ENCODE results near the gene INPP5B. TPM values are rescaled to one million over a fixed set of nuclear protein-coding genes. Genes with fewer than 3 reads are reported as not detected.

INPP5B gene
- total RNA-seq, 1 experiment from 2014 or later, result 12.1 TPM

DNA sequence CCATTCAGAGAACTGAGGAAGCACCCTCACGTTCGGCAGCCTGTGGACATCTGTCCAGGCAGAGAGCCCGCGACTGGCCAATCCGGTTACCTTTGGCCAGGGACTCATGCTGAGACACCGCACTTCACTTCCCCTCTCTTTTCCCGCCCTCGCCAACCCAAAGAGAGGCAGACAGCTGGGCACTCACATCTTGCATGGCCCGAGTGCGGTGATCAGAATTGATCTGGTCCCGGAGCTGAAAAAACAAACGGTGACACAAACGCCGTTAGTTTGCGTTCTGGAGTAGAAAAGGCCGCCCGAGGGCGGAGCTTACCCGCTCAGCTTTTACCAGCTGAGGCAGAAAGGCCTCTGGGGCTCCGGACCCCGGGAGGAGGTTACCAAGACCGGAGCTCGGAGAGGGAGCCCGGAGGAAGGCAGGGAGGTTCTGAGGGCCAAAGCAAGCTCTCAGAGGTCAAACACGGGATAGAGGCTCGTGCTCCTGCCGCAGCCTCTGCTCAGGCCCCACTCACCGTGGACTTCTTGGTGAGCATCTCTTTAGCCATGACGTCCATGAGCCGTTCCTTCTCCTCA, 42.6 kb upstream of the INPP5B start:
- Histone ChIP-seq H3K4me2 (ENCODE audit: low read length) (peak overlapping the region; percentile 89), H3K4me3 (ENCODE audit: low read length) (peak overlapping the region; percentile 93), H3K9me3 (ENCODE audit: low read length) (no peaks in the 10 kb centered on the region), H3K9ac (ENCODE audit: low read length) (peak overlapping the region; percentile 91), H3K79me2 (ENCODE audit: low read length) (peaks cover 26% of the 10 kb centered on the region), H3K9me2 (replicated peaks; ENCODE audit: low read length) (no peaks in the 10 kb centered on the region), H3K27me3 (ENCODE audit: low read length) (no peaks in the 10 kb centered on the region), H2AFZ (ENCODE audit: low read length) (peak overlapping the region; percentile 70), H4K20me1 (ENCODE audit: low read length) (0 out of 2 replicates have a peak, but pooled peaks cover 12% of the 10 kb centered on the region), H3K4me1 (ENCODE audit: insufficient read depth, low read length) (peaks cover 7% of the 10 kb centered on the region; the same call in 1 of the 2 replicates), H3F3A (ENCODE audit: low read length, unreplicated experiment) (no peaks in the 10 kb centered on the region), H3K36me3 (ENCODE audit: low read depth, low read length) (peaks cover 32% of the 10 kb centered on the region), H3K27ac (ENCODE audit: low read length) (peak overlapping the region; percentile 9; the same call in 1 of the 2 replicates)
- TF ChIP-seq, protein P1, sequence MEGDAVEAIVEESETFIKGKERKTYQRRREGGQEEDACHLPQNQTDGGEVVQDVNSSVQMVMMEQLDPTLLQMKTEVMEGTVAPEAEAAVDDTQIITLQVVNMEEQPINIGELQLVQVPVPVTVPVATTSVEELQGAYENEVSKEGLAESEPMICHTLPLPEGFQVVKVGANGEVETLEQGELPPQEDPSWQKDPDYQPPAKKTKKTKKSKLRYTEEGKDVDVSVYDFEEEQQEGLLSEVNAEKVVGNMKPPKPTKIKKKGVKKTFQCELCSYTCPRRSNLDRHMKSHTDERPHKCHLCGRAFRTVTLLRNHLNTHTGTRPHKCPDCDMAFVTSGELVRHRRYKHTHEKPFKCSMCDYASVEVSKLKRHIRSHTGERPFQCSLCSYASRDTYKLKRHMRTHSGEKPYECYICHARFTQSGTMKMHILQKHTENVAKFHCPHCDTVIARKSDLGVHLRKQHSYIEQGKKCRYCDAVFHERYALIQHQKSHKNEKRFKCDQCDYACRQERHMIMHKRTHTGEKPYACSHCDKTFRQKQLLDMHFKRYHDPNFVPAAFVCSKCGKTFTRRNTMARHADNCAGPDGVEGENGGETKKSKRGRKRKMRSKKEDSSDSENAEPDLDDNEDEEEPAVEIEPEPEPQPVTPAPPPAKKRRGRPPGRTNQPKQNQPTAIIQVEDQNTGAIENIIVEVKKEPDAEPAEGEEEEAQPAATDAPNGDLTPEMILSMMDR (conservative IDR thresholded peaks at IDR 0.05; ENCODE audit: low read depth, low read length), result no peak
- TF ChIP-seq EZH2 (IDR thresholded peaks at IDR 0.05; ENCODE audit: low read length, unreplicated experiment) (no peak), EZH2phosphoT487 (IDR thresholded peaks at IDR 0.05; ENCODE audit: borderline replicate concordance, low read length) (no peak)
- POLR2A ChIA-PET (ENCODE audit: unreplicated experiment), result no interaction called here
- BruUV-seq (replicated peaks), result TSS peak; percentile 84
- intact Hi-C loops (cut with micrococcal nuclease), result no loop called here
- ATAC-seq, result peak; percentile 51
- CTCF ChIA-PET, result no interaction called here
- peak; percentile 47 for DNase-seq

DNA sequence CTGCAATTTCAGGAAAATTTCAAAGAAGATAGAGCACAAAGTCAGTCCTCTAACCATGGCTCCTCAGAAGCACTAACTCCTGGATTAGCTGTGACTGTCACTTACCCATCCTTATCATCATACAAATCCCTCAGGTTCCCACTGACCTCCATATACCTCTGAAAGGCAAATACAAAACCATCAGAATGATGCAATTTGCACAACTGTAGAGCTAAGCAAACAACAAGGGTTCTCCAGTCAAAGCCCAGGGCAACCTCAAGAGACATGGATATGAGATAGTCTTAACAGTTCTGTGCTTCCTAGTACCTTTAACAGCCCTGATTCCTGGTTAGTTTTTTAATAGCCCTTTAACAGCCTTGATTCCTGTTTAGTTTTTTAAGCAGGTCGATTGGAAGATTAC, 40.8 kb upstream of the INPP5B start:
- no peak overlapping the region for H3K4me3 ChIP-seq (ENCODE audit: low read length)
- H3F3A ChIP-seq (ENCODE audit: low read length, unreplicated experiment), result no peaks in the 10 kb centered on the region
- DNase-seq (no peak), ATAC-seq (no peak)
- H3K9ac ChIP-seq (ENCODE audit: low read length), result no peak overlapping the region
- H3K4me1 ChIP-seq (ENCODE audit: insufficient read depth, low read length), result peaks cover 7% of the 10 kb centered on the region; the same call in 1 of the 2 replicates
- H3K27me3 ChIP-seq (ENCODE audit: low read length), result no peaks in the 10 kb centered on the region
- H3K4me2 ChIP-seq (ENCODE audit: low read length), result peak overlapping the region; percentile 89; the same call in 1 of the 2 replicates
- peaks cover 26% of the 10 kb centered on the region for H3K79me2 ChIP-seq (ENCODE audit: low read length)
- ChIA-PET CTCF (no interaction called here), POLR2A (ENCODE audit: unreplicated experiment) (no interaction called here)
- no peak overlapping the region for H3K27ac ChIP-seq (ENCODE audit: low read length)
- no peaks in the 10 kb centered on the region for H3K9me2 ChIP-seq (replicated peaks; ENCODE audit: low read length)
- H2AFZ ChIP-seq (ENCODE audit: low read length), result no peak overlapping the region
- H4K20me1 ChIP-seq (ENCODE audit: low read length), result 0 out of 2 replicates have a peak, but pooled peaks cover 12% of the 10 kb centered on the region
- TF ChIP-seq EZH2 (IDR thresholded peaks at IDR 0.05; ENCODE audit: low read length, unreplicated experiment) (no peak), EZH2phosphoT487 (IDR thresholded peaks at IDR 0.05; ENCODE audit: borderline replicate concordance, low read length) (no peak)
- TF ChIP-seq, protein P1 (conservative IDR thresholded peaks at IDR 0.05; ENCODE audit: low read depth, low read length), result no peak
- H3K9me3 ChIP-seq (ENCODE audit: low read length), result no peaks in the 10 kb centered on the region
- peaks cover 38% of the 10 kb centered on the region for H3K36me3 ChIP-seq (ENCODE audit: low read depth, low read length)
- no TSS peak for BruUV-seq (replicated peaks)
- intact Hi-C loops (cut with micrococcal nuclease), result no loop called here

DNA sequence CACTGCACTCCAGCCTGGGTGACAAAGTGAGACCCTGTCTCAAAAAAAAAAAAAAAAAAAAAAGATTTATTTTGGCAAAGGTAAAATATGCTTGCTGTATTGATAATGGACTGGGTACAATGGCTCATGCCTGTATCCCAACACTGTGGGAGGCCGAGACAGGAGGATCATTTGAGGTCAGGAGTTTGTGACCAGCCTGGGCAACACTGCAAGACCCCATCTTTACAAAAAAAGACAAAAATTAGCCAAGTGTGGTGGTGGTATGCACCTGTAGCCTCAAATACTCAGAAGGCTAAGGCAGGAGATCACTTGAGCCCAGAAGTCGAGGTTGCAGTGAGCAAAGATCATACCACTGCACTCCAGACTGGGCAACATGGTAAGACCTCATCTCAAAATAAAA, 36.7 kb upstream of the INPP5B start:
- Histone ChIP-seq H3K27ac (ENCODE audit: low read length) (no peak overlapping the region), H2AFZ (ENCODE audit: low read length) (no peak overlapping the region), H3K9ac (ENCODE audit: low read length) (no peak overlapping the region), H3K4me1 (ENCODE audit: insufficient read depth, low read length) (peaks cover 6% of the 10 kb centered on the region; the same call in 1 of the 2 replicates), H3K9me2 (replicated peaks; ENCODE audit: low read length) (no peaks in the 10 kb centered on the region), H3K9me3 (ENCODE audit: low read length) (no peaks in the 10 kb centered on the region), H3K4me3 (ENCODE audit: low read length) (no peak overlapping the region), H3K4me2 (ENCODE audit: low read length) (no peak overlapping the region), H3K79me2 (ENCODE audit: low read length) (peaks cover 14% of the 10 kb centered on the region), H3K36me3 (ENCODE audit: low read depth, low read length) (peaks cover 71% of the 10 kb centered on the region), H3K27me3 (ENCODE audit: low read length) (no peaks in the 10 kb centered on the region), H3F3A (ENCODE audit: low read length, unreplicated experiment) (no peaks in the 10 kb centered on the region), H4K20me1 (ENCODE audit: low read length) (0 out of 2 replicates have a peak, but pooled peaks cover 12% of the 10 kb centered on the region)
- no TSS peak for BruUV-seq (replicated peaks)
- DNase-seq, result no peak
- ATAC-seq, result no peak
- intact Hi-C loops (cut with micrococcal nuclease), result no loop called here
- POLR2A ChIA-PET (ENCODE audit: unreplicated experiment), result no interaction called here
- CTCF ChIA-PET, result no interaction called here
- TF ChIP-seq, protein P1 (conservative IDR thresholded peaks at IDR 0.05; ENCODE audit: low read depth, low read length), result no peak
- TF ChIP-seq EZH2phosphoT487 (IDR thresholded peaks at IDR 0.05; ENCODE audit: borderline replicate concordance, low read length), result no peak
- TF ChIP-seq EZH2 (IDR thresholded peaks at IDR 0.05; ENCODE audit: low read length, unreplicated experiment), result no peak

Measured in PC-3 (cell line).